ENCODE results near the gene CDH4. TPM values are rescaled to one million over a fixed set of nuclear protein-coding genes. Genes with fewer than 3 reads are reported as not detected.

CDH4 gene
- total RNA-seq, 2 donors from 2014 or later, result 0.05 to 2.2 TPM

DNA sequence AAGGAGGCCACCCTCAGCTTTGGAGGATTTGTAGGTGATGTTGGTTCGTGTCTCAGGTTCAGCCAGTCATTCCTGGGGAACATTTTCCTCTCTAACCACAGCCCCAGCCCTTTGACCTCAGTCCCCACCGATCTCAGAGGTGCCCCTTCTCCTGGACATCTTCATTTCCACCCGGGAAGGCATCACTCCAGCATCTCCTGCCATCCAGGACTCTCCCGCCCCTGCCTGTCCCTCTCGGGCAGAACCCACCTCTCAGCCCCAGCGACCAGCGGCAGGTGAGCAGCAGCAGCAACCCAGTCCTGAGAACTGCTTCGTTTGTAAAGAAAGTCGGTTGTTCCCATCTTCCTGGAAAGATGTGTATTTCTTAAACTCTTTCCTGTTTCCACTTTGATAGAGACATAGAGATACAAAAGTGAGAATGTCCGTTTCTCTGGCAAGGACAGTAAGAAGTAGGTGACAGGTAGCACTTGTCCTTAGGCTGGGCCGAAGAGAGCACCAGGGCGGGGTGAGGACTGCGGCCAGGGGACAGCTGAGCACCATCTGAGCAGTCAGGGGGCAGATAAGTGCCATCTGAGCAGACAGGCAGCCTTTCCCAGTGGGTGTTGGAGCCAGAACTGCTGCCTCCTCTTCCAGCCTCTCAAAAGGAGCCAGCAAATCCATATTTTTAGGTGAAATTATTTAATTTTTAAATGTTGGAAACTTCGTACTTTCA lies 142.2 kb downstream of the CDH4 start:
- WGBS, result 72% methylated on average over 14 of the region's 14 CpGs
- Histone ChIP-seq H3K36me3 (no peaks in the 10 kb centered on the region), H3K27me3 (replicated peaks; ENCODE audit: insufficient read depth) (no peaks in the 10 kb centered on the region), H3K4me3 (no peak overlapping the region), H3K4me1 (replicated peaks) (no peaks in the 10 kb centered on the region), H3K9me3 (no peaks in the 10 kb centered on the region), H3K27ac (no peak overlapping the region)
- TF ChIP-seq, protein P1, sequence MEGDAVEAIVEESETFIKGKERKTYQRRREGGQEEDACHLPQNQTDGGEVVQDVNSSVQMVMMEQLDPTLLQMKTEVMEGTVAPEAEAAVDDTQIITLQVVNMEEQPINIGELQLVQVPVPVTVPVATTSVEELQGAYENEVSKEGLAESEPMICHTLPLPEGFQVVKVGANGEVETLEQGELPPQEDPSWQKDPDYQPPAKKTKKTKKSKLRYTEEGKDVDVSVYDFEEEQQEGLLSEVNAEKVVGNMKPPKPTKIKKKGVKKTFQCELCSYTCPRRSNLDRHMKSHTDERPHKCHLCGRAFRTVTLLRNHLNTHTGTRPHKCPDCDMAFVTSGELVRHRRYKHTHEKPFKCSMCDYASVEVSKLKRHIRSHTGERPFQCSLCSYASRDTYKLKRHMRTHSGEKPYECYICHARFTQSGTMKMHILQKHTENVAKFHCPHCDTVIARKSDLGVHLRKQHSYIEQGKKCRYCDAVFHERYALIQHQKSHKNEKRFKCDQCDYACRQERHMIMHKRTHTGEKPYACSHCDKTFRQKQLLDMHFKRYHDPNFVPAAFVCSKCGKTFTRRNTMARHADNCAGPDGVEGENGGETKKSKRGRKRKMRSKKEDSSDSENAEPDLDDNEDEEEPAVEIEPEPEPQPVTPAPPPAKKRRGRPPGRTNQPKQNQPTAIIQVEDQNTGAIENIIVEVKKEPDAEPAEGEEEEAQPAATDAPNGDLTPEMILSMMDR (IDR thresholded peaks at IDR 0.05), result no peak
- TF ChIP-seq POLR2A (IDR thresholded peaks at IDR 0.05), result no peak
- no peak for TF ChIP-seq POLR2AphosphoS5 (IDR thresholded peaks at IDR 0.05)
- intact Hi-C loops (cut with DNase I), result no loop called here
- DNase-seq (ENCODE audit: low spot score), result no peak

DNA sequence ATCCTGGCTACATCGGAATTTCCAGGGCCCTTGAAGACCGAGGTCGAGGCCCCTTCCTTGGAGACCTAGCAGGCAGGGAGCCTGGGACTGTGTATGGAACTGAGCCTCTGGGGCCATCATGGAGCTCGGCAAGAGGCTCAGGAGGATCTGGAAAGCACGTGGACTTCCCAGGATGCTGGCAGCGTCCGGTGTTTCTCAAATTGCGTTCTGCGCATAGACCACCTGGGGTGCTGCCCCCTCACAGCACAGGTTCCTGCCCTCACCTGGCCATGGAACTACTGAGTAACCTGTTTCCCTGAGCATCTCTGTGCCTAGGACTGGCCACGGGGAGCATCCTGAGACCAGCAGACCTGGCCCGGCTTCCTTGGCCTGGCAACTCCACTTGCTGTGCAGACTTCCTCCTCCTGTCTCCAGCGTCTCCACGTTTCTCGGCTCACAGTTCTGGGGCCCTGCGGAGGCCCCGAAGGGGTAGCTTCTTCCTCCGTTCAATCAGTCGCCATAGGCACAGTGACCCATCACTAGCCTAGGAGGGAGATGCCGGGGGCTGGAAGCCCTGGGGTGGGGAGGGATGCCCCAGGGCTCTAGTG lies 144.3 kb downstream of the CDH4 start:
- DNase-seq (ENCODE audit: low spot score), result no peak
- no peaks in the 10 kb centered on the region for H3K9me3 ChIP-seq
- no peaks in the 10 kb centered on the region for H3K36me3 ChIP-seq
- 94% methylated on average over 19 of the region's 19 CpGs for WGBS
- no peak overlapping the region for H3K4me3 ChIP-seq
- TF ChIP-seq POLR2AphosphoS5 (IDR thresholded peaks at IDR 0.05) (no peak), POLR2A (IDR thresholded peaks at IDR 0.05) (no peak)
- TF ChIP-seq, protein P1 (IDR thresholded peaks at IDR 0.05), result no peak
- intact Hi-C loops (cut with DNase I), result no loop called here
- no peaks in the 10 kb centered on the region for H3K4me1 ChIP-seq (replicated peaks)
- H3K27me3 ChIP-seq (replicated peaks; ENCODE audit: insufficient read depth), result no peaks in the 10 kb centered on the region
- H3K27ac ChIP-seq, result no peak overlapping the region

DNA sequence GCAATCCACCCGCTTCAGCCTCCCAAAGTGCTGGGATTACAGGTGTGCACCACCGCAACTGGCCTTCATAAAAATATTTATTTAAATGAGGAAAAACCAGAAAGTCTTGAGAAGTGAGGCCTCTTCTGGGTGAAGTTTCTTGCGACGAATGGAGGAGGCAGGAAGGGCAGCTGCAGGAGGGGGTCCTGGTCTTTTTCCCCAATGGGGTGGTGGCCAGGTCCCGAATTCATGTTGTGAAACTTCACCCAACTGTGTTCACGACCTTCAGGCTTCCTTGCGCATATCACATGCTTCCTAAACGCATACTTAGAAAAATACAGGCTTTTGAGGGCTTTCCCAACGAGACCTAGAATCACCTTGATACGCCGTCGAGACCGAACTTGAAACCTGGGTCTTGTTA lies 145.1 kb downstream of the CDH4 start:
- Histone ChIP-seq H3K36me3 (no peaks in the 10 kb centered on the region), H3K9me3 (no peaks in the 10 kb centered on the region), H3K27ac (no peak overlapping the region), H3K27me3 (replicated peaks; ENCODE audit: insufficient read depth) (no peaks in the 10 kb centered on the region), H3K4me1 (replicated peaks) (no peaks in the 10 kb centered on the region), H3K4me3 (no peak overlapping the region)
- DNase-seq (ENCODE audit: low spot score), result no peak
- TF ChIP-seq POLR2A (IDR thresholded peaks at IDR 0.05) (no peak), POLR2AphosphoS5 (IDR thresholded peaks at IDR 0.05) (no peak)
- TF ChIP-seq, protein P1 (IDR thresholded peaks at IDR 0.05), result no peak
- intact Hi-C loops (cut with DNase I), result no loop called here
- WGBS, result 96% methylated on average over 13 of the region's 13 CpGs

DNA sequence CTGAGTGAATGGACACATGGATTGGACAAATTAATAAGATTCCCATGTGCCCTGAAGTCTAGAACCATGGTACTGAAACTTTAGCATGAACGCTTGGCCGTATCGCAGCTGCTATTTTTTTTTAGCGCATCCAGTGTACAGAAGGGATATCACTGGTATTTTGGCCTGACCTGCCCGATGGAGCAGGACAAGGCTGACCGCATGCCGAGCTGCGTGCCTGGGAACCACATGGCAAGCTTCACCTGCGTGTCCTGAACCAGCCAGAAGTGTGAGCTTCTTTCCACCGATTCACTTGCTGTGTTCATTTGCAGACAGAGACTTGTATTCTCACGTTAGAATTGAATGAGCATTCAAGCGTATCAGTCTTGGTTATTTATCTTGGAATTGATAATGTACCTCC lies 145.7 kb downstream of the CDH4 start:
- intact Hi-C loops (cut with DNase I), result no loop called here
- DNase-seq (ENCODE audit: low spot score), result no peak
- H3K4me1 ChIP-seq (replicated peaks), result no peaks in the 10 kb centered on the region
- H3K36me3 ChIP-seq, result no peaks in the 10 kb centered on the region
- no peaks in the 10 kb centered on the region for H3K9me3 ChIP-seq
- no peaks in the 10 kb centered on the region for H3K27me3 ChIP-seq (replicated peaks; ENCODE audit: insufficient read depth)
- H3K4me3 ChIP-seq, result no peak overlapping the region
- 88% methylated on average over 12 of the region's 12 CpGs for WGBS
- H3K27ac ChIP-seq, result no peak overlapping the region
- TF ChIP-seq POLR2AphosphoS5 (IDR thresholded peaks at IDR 0.05) (no peak), POLR2A (IDR thresholded peaks at IDR 0.05) (no peak)
- TF ChIP-seq, protein P1 (IDR thresholded peaks at IDR 0.05), result no peak

DNA sequence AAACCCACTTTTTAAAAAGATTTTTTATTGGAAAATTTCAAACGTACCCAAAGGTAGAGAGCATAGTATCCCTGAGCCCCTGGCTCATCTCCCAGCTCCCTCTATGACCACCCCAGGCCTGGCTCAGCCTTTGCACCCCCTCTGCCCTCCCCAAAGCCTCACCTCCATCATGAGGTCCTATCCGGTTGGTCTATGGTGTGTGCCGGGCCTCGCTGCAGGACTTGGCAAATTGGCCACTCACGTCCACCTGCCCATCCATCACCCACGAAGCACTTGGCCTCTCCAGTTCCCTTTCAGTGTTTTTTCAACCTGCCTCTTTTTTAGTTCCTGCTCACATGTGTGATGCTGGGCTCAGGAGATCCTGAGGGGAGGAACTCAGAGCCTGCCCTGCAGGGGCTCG lies 147.4 kb downstream of the CDH4 start:
- H3K27ac ChIP-seq, result no peak overlapping the region
- no peak for DNase-seq (ENCODE audit: low spot score)
- no peak for TF ChIP-seq POLR2AphosphoS5 (IDR thresholded peaks at IDR 0.05)
- TF ChIP-seq, protein P1 (IDR thresholded peaks at IDR 0.05), result no peak
- TF ChIP-seq POLR2A (IDR thresholded peaks at IDR 0.05), result no peak
- H3K4me3 ChIP-seq, result no peak overlapping the region
- no peaks in the 10 kb centered on the region for H3K27me3 ChIP-seq (replicated peaks; ENCODE audit: insufficient read depth)
- no peaks in the 10 kb centered on the region for H3K9me3 ChIP-seq
- intact Hi-C loops (cut with DNase I), result no loop called here
- no peaks in the 10 kb centered on the region for H3K36me3 ChIP-seq
- no peaks in the 10 kb centered on the region for H3K4me1 ChIP-seq (replicated peaks)
- 86% methylated on average over 7 of the region's 7 CpGs for WGBS

All from prostate gland (tissue), 2 donors.